ENCODE results near the gene TAP2. TPM values are rescaled to one million over a fixed set of nuclear protein-coding genes. Genes with fewer than 3 reads are reported as not detected.
A peak's percentile ranks its signal among the peaks of the same experiment; 100 is the strongest.

The TAP2 gene
- total RNA-seq, 1 experiment from 2014 or later: 59.9 TPM

- Histone ChIP-seq H3K4me2 (ENCODE audit: low read length) (peak overlapping the region; percentile 37), H3K27me3 (ENCODE audit: insufficient read depth, low read length) (no peaks in the 10 kb centered on the region), H3K79me2 (ENCODE audit: insufficient read depth, low read length) (no peaks in the 10 kb centered on the region), H3K9me3 (ENCODE audit: control insufficient read depth in 1 of 2, insufficient read depth in 1 of 2, low read depth in 1 of 2, low read length in 2 of 2) (no peaks in the 10 kb centered on the region), H3K4me3 (replicated peaks in 1 of 2; ENCODE audit: low read depth in 1 of 2, low read length in 2 of 2) (no peak overlapping the region), H3K9ac (ENCODE audit: low read length) (no peak overlapping the region), H2AFZ (ENCODE audit: low read depth, low read length, poor library complexity, severe bottlenecking) (no peak overlapping the region), H3K9me2 (ENCODE audit: insufficient read depth) (no peaks in the 10 kb centered on the region; the same call in 1 of the 2 replicates), H3K36me3 (ENCODE audit: control insufficient read depth in 1 of 2, insufficient read depth in 2 of 2, low read length in 2 of 2) (no peaks in the 10 kb centered on the region), H3K27ac (ENCODE audit: low read depth, low read length) (no peak overlapping the region; the same call in 1 of the 2 replicates), H4K20me1 (ENCODE audit: insufficient read depth) (no peaks in the 10 kb centered on the region), H3K4me1 (ENCODE audit: control insufficient read depth in 1 of 2, insufficient read depth in 2 of 2, low read length in 2 of 2) (peaks cover 0 to 25% of the 10 kb centered on the region in 2 experiments; a peak in 2 of 4 replicates)
- ChIA-PET POLR2A (interaction anchor here (0.8 kb wide), 1 partner anchor 152 kb away, joined by 3 read pairs; no protein-coding TSS in a partner anchor), CTCF (interaction anchor here (1.6 to 2.8 kb wide), 2 partner anchors 19 to 48 kb away, joined by 7 to 15 read pairs; partner anchors contain the start of gene TAP2), RAD21 (ENCODE audit: low non-redundant PET in 1 of 2, low total read pairs in 2 of 2, uncharacterized antibody in 2 of 2, unreplicated experiment in 2 of 2) (no interaction called here)
- intact Hi-C loops (cut with micrococcal nuclease): no loop called here
- BruUV-seq (replicated peaks): no TSS peak
- ATAC-seq (peak; percentile 71), DNase-seq (ENCODE audit: low read depth, low spot score) (peak; percentile 16)
- peak; percentile 23; the same call in 1 of the 2 replicates for TF ChIP-seq MAX (IDR thresholded peaks at IDR 0.05)
- TF ChIP-seq FOSL1 (IDR thresholded peaks at IDR 0.05; ENCODE audit: low read depth): peak; percentile 18; the same call in 1 of the 2 replicates
- TF ChIP-seq ATF3 (IDR thresholded peaks at IDR 0.05): no peak
- no peak for TF ChIP-seq YY1 (IDR thresholded peaks at IDR 0.05; ENCODE audit: extremely low read depth, insufficient replicate concordance, low read depth, low read length)
- peak; percentile 31; the same call in 1 of the 2 replicates for TF ChIP-seq SP1 (IDR thresholded peaks at IDR 0.05; ENCODE audit: low read depth)
Measured at GRCh38 chr6:32819729-32820128, 18.8 kb downstream of the TAP2 start.

GRCh38 chr6:32818867-32819266 is 19.7 kb downstream of the TAP2 start:
- ChIA-PET RAD21 (ENCODE audit: low non-redundant PET in 1 of 2, low total read pairs in 2 of 2, uncharacterized antibody in 2 of 2, unreplicated experiment in 2 of 2) (no interaction called here), CTCF (interaction anchor here (1.6 kb wide), 1 partner anchor 49 kb away, joined by 7 read pairs; no protein-coding TSS in a partner anchor), POLR2A (no interaction called here)
- Histone ChIP-seq H4K20me1 (ENCODE audit: insufficient read depth) (no peaks in the 10 kb centered on the region), H3K9ac (ENCODE audit: low read length) (no peak overlapping the region), H3K4me2 (ENCODE audit: low read length) (0 out of 2 replicates have a peak overlapping the region, but pooled peaks have one; percentile 37), H3K36me3 (ENCODE audit: control insufficient read depth in 1 of 2, insufficient read depth in 2 of 2, low read length in 2 of 2) (no peaks in the 10 kb centered on the region), H3K27me3 (ENCODE audit: insufficient read depth, low read length) (no peaks in the 10 kb centered on the region), H3K4me1 (ENCODE audit: control insufficient read depth in 1 of 2, insufficient read depth in 2 of 2, low read length in 2 of 2) (peaks cover 0 to 25% of the 10 kb centered on the region in 2 experiments; a peak in 2 of 4 replicates), H3K9me3 (ENCODE audit: control insufficient read depth in 1 of 2, insufficient read depth in 1 of 2, low read depth in 1 of 2, low read length in 2 of 2) (no peaks in the 10 kb centered on the region), H3K9me2 (ENCODE audit: insufficient read depth) (no peaks in the 10 kb centered on the region; the same call in 1 of the 2 replicates), H2AFZ (ENCODE audit: low read depth, low read length, poor library complexity, severe bottlenecking) (no peak overlapping the region), H3K4me3 (replicated peaks in 1 of 2; ENCODE audit: low read depth in 1 of 2, low read length in 2 of 2) (no peak overlapping the region), H3K79me2 (ENCODE audit: insufficient read depth, low read length) (no peaks in the 10 kb centered on the region), H3K27ac (ENCODE audit: low read depth, low read length) (no peak overlapping the region)
- no peak for TF ChIP-seq CBX3 (IDR thresholded peaks at IDR 0.05; ENCODE audit: low read depth)
- no peak for TF ChIP-seq RAD21 (IDR thresholded peaks at IDR 0.05; ENCODE audit: low read depth)
- intact Hi-C loops (cut with micrococcal nuclease): no loop called here
- BruUV-seq (replicated peaks): no TSS peak
- no peak for ATAC-seq
- DNase-seq (ENCODE audit: low read depth, low spot score): no peak

All from HCT116 (cell line).